Body of pancreas (tissue), 4 donors: Measurements from ENCODE around the gene FLVCR1. TPM values are rescaled to one million over a fixed set of nuclear protein-coding genes. Genes with fewer than 3 reads are reported as not detected.
"Not testable (repeated sequence)": the region's sequence is repeated elsewhere in the genome, so short reads cannot be mapped to it uniquely, and the experiment has no call there.

Experiments used
- ATAC-seq: fragments of 150-250 bp; one replicate; pipeline ENCODE4 v1.9.1; 2016
- DNase-seq, 4 donors: peaks; one replicate each; pipeline ENCODE4 v3.0.0-alpha.2; 2019
- H3K27ac ChIP-seq, 4 donors: fragments of 200-600 bp; sonication (generic); 1 replicate in 3 of 4; 2 replicates in 1 of 4; pipeline versions ENCODE4 v1.5.1 to v1.6.1; 2016 to 2019; ENCODE audit warnings: mild to moderate bottlenecking in 1 of 4, mixed read lengths in 1 of 4, moderate library complexity in 1 of 4
- H3K27me3 ChIP-seq, 2 donors: fragments of 200-600 bp; sonication (generic); one replicate each; pipeline ENCODE4 v1.6.0; 2016; ENCODE audit warnings: mild to moderate bottlenecking in 1 of 2
- H3K36me3 ChIP-seq, 2 donors: fragments of 200-600 bp; sonication (generic); replicated peaks in 1 of 2; 2 replicates each; pipeline ENCODE4 v1.5.1; 2016; ENCODE audit warnings: low read depth in 2 of 2; ENCODE audit not compliant: insufficient read depth in 1 of 2
- H3K4me1 ChIP-seq: fragments of 200-600 bp; sonication (generic); one replicate; pipeline ENCODE4 v1.6.0; 2016
- H3K4me3 ChIP-seq, 2 donors: fragments of 200-600 bp; sonication (generic); 1 replicate in 1 of 2; 2 replicates in 1 of 2; pipeline ENCODE4 v1.5.1; 2016 to 2019
- H3K9me3 ChIP-seq, 3 donors: fragments of 200-600 bp; sonication (generic); 1 replicate in 2 of 3; 2 replicates in 1 of 3; pipeline ENCODE4 v1.5.1; 2016
- CTCF ChIP-seq, 7 experiments: fragments of 450-650 bp in 4 of 7; fragments of 200-600 bp in 3 of 7; sonication (generic) in 3 of 7; IDR thresholded peaks; one replicate each; pipeline ENCODE4 v1.5.1; 2016 to 2019; ENCODE audit warnings: antibody characterized with exemption in 7 of 7
- POLR2A ChIP-seq, 3 donors: fragments of 450-650 bp; IDR thresholded peaks; one replicate each; pipeline ENCODE4 v1.6.1; 2016; ENCODE audit warnings: antibody characterized with exemption in 3 of 3, mild to moderate bottlenecking in 2 of 3
- WGBS, 2 donors: methylation state at CpG; one replicate each; pipeline ENCODE4 v1.1.5; 2017; 5-methylcytosine and 5-hydroxymethylcytosine counted together
- intact Hi-C: fragments of 100-400 bp; cut with DNase I; formaldehyde crosslinking; loops from one replicate; pipeline ENCODE4 v1.15.1; 2023
- total RNA-seq, 2 donors: library from RNA; depleted of rRNA; stranded (reverse); fragments of >200 nt; gene quantifications; one replicate each; pipeline ENCODE4 v1.1.0, GENCODE V29; 2016

Gene FLVCR1
- total RNA-seq, 2 donors from 2014 or later = 4.2 to 4.6 TPM

GRCh38 chr1:212903664-212904063 is 45.6 kb downstream of the FLVCR1 start:
- H3K4me3 ChIP-seq = no peak overlapping the region
- intact Hi-C loops = no loop called here
- peaks cover 0 to 2% of the 10 kb centered on the region in 2 donors for H3K36me3 ChIP-seq
- DNase-seq = no peak
- 88 to 97% methylated on average over 1 of the region's 1 CpG for WGBS, 2 donors
- no peak for ATAC-seq
- H3K9me3 ChIP-seq = peaks cover 0 to 9% (median 0%) of the 10 kb centered on the region in 3 donors
- H3K27ac ChIP-seq = no peak overlapping the region
- H3K27me3 ChIP-seq = no peaks in the 10 kb centered on the region
- H3K4me1 ChIP-seq = no peaks in the 10 kb centered on the region
- no peak for TF ChIP-seq CTCF (IDR thresholded peaks at IDR 0.05)
- no peak for TF ChIP-seq POLR2A (IDR thresholded peaks at IDR 0.05)

- H3K4me1 ChIP-seq, H3K4me3 ChIP-seq, H3K27me3 ChIP-seq, ATAC-seq, intact Hi-C loops, H3K27ac ChIP-seq, DNase-seq, H3K9me3 ChIP-seq, H3K36me3 ChIP-seq: not testable (repeated sequence)
- 58 to 64% methylated on average over 12 of the region's 12 CpGs for WGBS, 2 donors
Observed at GRCh38 chr1:212908071-212908470, 50.0 kb downstream of the FLVCR1 start.

GRCh38 chr1:212908971-212909370 is 50.9 kb downstream of the FLVCR1 start:
- H3K27me3 ChIP-seq = no peaks in the 10 kb centered on the region
- no peak overlapping the region for H3K27ac ChIP-seq
- no peak for ATAC-seq
- 90% methylated on average over 3 of the region's 3 CpGs for WGBS, 2 donors
- H3K4me3 ChIP-seq = no peak overlapping the region
- H3K9me3 ChIP-seq = no peaks in the 10 kb centered on the region
- no peaks in the 10 kb centered on the region for H3K36me3 ChIP-seq
- H3K4me1 ChIP-seq = no peaks in the 10 kb centered on the region
- intact Hi-C loops = no loop called here
- DNase-seq = no peak
- TF ChIP-seq POLR2A (IDR thresholded peaks at IDR 0.05) = no peak
- no peak for TF ChIP-seq CTCF (IDR thresholded peaks at IDR 0.05)

- no peaks in the 10 kb centered on the region for H3K4me1 ChIP-seq
- no peak for DNase-seq
Observed at GRCh38 chr1:212909652-212910063, 51.6 kb downstream of the FLVCR1 start.

GRCh38 chr1:212910213-212910612 is 52.1 kb downstream of the FLVCR1 start:
- H3K36me3 ChIP-seq, intact Hi-C loops, ATAC-seq: not testable (repeated sequence)

More at GRCh38 chr1:212909652-212910063, 51.6 kb downstream of the FLVCR1 start:
- H3K27ac ChIP-seq = no peak overlapping the region
- TF ChIP-seq POLR2A (IDR thresholded peaks at IDR 0.05) (no peak), CTCF (IDR thresholded peaks at IDR 0.05) (no peak)
- 89 to 92% methylated on average over 3 of the region's 3 CpGs for WGBS, 2 donors
- H3K9me3 ChIP-seq = no peaks in the 10 kb centered on the region
- intact Hi-C loops = no loop called here
- ATAC-seq = no peak
- H3K27me3 ChIP-seq = no peaks in the 10 kb centered on the region
- H3K36me3 ChIP-seq = no peaks in the 10 kb centered on the region
- H3K4me3 ChIP-seq = no peak overlapping the region

GRCh38 chr1:212913638-212914037 is 55.6 kb downstream of the FLVCR1 start:
- H3K9me3 ChIP-seq, intact Hi-C loops, H3K36me3 ChIP-seq, H3K27me3 ChIP-seq, H3K4me1 ChIP-seq, DNase-seq, H3K27ac ChIP-seq, ATAC-seq, H3K4me3 ChIP-seq: not testable (repeated sequence)
- 34 to 37% methylated on average over 3 of the region's 3 CpGs for WGBS, 2 donors

More at GRCh38 chr1:212910213-212910612, 52.1 kb downstream of the FLVCR1 start:
- H3K9me3 ChIP-seq, H3K4me3 ChIP-seq, H3K27ac ChIP-seq, DNase-seq, H3K27me3 ChIP-seq, H3K4me1 ChIP-seq: not testable (repeated sequence)
- 70 to 78% methylated on average over 4 to 9 of the region's 10 CpGs for WGBS, 2 donors

- H3K4me1 ChIP-seq, H3K36me3 ChIP-seq, intact Hi-C loops, DNase-seq, H3K27me3 ChIP-seq, H3K4me3 ChIP-seq, ATAC-seq, H3K9me3 ChIP-seq, H3K27ac ChIP-seq: not testable (repeated sequence)
- 67 to 81% methylated on average over 4 of the region's 5 CpGs for WGBS, 2 donors
Observed at GRCh38 chr1:212914110-212914509, 56.0 kb downstream of the FLVCR1 start.
